NOMO-1 (cell line): Measurements from ENCODE around the gene NBEAL2.
"Not testable (repeated sequence)": the region's sequence is repeated elsewhere in the genome, so short reads cannot be mapped to it uniquely, and the experiment has no call there.

Source experiments
- DNase-seq, 2 experiments: peaks; one replicate each; lab custom pipeline; 2025; ENCODE audit not compliant: unreplicated experiment in 2 of 2; lab: John Stamatoyannopoulos, UW

NBEAL2 gene

DNA sequence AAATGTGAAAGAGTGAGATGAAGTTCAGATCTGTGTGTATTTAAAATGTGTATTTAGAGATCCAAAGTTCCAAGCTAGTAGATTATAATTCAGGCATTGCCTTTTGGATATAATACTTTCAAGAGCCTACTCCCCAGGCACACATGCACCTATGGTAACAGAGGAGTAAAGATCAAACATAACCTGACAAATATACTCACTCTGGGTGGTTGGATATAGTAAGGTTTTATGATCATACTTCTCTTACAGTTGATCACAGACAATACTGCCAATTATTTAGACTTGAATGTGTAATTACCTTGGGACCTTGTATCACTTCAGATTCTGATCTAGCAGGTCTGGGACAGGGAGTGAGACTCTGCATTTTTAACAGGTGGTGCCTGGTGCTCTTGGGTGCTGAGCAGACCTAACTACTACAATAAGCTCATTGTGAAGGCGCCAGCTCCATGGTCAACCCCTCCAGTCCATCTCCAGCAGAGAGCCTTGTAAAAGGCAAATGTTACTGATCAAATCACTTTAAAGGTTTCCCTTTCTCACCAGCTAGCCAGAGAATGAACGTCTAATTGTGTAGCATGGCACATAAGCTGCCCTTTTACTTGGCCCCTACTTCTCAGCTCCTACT lies 55.5 kb downstream of the NBEAL2 start:
- no peak for DNase-seq

DNA sequence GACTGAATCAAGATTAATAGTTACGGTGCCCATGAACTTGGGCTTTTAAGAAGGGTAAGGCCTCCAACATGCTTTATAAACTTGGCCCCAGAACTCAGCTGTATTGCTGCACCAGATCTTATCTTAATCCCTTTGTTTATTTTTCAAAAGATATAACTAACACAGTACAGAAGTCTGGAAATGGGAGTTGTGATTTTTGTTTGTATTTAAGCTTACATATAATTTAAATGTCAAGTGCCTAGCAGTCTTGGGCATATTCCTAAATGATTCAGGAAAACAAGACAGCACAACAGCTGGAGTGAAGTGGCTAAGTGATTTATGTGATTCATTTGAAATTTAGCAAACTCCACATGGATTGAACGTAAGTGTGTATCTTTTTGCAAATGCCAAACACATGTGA lies 56.2 kb downstream of the NBEAL2 start:
- DNase-seq = no peak

DNA sequence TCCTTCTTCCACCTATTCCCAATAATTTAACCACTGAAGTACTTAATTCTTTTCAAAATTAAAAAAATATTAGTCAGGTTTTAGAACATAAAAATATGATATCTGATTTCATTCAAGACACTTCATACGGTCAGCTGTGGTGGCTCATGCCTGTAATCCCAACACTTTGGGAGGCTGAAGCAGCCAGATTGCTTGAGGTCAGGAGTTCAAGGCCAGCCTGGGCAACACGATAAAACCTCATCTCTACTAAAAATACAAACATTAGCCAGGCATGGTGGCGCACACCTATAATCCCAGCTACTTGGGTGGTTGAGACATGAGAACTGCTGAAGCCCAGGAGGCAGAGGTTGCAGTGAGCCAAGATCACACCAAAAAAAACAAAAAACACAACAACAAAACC lies 56.7 kb downstream of the NBEAL2 start:
- no peak for DNase-seq

DNA sequence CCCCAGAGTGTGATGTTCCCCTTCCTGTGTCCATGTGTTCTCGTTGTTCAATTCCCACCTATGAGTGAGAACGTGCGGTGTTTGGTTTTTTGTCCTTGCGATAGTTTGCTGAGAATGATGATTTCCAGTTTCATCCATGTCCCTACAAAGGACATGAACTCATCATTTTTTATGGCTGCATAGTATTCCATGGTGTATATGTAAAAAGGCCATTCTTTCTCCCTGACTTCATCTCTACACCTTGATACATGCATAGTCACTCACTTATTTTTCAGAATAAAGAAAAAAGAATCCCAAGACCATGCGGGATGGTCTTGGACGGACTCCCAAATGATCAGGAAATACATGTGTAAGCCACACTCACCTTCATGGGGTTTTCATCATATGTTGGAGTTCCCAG lies 57.8 kb downstream of the NBEAL2 start:
- DNase-seq = not testable (repeated sequence)

DNA sequence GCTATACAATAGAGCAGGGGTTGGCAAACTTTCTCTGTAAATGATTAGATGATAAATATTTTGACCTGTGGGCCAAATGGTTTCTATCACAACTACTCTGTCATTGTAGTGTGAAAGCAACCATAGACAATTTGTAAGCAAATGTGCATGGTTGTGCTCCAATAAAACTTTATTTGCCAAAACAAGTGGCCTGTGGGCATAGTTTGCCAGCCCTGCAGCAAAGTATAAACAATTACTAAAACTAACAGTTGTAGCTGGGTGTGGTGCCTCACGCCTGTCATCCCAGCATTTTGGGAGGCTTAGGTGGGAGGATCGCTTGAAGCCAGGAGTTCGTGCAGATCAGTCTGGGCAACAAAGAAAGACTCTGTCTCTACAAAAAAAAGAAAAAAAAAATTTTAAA lies 61.6 kb downstream of the NBEAL2 start:
- DNase-seq = no peak

DNA sequence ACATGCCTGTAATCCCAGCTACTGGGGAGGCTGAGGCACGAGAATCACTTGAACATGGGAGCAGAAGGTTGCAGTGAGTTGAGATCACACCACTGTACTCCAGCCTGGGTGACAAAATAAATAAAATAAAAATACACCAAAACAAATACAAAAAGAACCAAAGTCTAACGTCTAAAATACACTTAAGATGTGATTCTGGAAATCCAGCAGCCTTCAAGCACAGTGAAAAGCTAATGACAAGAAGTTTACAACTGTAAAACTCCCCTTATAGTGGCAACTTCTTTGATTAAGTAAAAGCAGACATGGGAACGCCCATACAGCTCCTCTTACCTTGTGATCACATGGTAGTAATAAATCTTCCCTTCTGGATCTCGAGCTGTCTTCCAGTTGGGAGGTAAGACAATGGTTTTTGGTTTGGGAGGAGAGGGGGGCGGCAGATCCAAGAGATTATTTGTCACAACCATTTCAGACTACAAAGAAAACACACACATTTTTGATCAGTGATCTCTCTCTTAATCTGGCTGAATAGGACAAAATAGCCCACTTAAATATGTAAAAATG lies 62.8 kb downstream of the NBEAL2 start:
- DNase-seq = no peak

DNA sequence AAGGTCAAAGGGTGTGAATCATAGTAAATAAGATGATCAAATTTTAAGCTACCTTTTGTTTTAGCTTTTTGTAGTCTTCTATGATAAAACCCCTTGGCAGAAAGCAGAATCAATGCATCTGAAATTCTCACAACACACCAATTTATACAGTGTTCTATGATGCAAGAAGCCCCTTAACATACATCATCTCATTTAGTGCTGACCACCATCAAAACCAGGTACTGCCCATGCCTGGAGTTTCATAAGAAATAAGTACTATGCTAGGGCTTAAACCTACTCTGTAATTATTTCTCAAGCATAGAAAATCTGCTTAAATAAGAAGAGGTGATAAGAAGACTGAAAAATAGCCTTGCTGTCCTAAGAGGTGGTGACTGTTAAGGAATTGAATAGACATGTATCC lies 67.6 kb downstream of the NBEAL2 start:
- DNase-seq = no peak

DNA sequence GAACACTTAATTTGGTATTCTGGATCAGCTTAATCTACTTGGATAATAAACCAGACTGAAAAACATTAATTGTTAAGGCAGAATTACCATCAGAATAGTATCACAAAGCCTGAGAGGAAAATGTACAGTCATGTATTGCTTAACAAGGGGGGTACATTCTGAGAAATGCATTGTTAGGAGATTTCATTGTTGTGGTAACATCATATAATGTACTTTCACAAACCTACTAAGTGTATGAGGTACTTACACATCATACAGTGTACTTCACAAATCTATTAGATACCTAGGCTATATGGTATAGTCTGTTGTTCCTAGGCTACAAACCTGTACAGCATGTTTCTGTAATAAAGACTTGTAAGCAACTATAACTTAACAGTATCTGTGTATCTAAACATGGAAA lies 68.2 kb downstream of the NBEAL2 start:
- no peak for DNase-seq

DNA sequence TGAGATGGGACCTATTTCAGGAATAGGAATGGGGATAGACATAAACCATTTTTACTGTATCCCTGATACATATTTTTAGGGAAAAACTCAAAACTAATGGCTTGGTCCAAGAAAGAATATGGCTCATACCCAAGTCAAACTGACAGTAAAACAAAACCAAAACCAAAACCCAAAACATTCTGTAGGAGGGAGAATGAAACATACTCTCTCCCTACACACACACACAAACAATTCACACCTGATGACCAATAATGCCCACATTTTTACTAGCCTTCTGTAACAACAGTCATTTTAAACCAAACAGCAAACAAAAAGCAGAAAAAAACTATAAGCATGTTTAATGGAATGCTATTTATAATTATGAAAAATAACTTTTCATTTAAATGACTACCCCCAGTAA lies 74.9 kb downstream of the NBEAL2 start:
- DNase-seq = no peak

DNA sequence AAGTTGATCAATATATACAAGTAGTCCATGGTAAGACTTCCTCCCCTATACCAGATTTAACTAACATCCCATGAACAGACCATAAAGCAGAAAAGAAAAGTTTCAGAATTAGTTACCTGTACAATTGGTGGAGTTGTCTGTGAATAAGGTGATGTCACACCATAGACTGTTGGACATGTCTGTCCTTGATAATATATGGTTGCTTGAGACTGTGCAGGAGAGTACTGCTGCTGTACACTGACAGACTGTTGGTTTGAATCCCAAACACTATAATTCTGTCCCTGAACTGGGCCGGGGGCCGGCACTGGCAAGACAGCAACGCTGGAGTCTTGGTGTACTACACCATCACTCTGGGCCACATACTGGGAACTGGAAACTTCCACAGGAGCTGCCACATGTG lies 77.2 kb downstream of the NBEAL2 start:
- DNase-seq = no peak

DNA sequence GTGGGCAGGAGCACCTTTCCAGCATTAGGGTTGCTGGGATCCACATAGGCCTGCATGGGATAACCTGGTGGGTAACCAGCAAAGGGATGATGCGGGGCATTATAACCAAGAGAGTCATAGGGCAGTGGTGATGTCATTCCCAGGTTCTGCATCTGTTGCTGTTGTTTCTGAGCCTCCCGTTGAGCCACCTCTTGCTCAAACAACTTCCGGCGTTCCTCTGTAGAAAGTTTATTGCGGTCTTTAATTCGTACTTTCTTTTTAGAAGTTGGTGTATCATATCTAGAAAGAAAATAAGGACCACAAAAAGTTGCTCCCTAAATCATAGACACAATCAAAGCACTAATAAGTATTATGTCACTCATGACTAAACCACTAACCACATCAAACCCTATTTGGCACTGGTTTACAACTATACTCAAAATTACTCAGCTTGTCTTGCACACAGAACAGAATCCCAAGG lies 77.8 kb downstream of the NBEAL2 start:
- DNase-seq = no peak
